Islet of Langerhans (tissue), 1 donor: ENCODE measurements around the gene FAM50B.
"Not testable (repeated sequence)": the region's sequence is repeated elsewhere in the genome, so short reads cannot be mapped to it uniquely, and the experiment has no call there.

Source experiments
- FAIRE-seq: peaks from one replicate; lab custom pipeline; 2011; peaks lifted over from hg19 to GRCh38; lab: Jason Lieb, UNC

The FAM50B gene

DNA sequence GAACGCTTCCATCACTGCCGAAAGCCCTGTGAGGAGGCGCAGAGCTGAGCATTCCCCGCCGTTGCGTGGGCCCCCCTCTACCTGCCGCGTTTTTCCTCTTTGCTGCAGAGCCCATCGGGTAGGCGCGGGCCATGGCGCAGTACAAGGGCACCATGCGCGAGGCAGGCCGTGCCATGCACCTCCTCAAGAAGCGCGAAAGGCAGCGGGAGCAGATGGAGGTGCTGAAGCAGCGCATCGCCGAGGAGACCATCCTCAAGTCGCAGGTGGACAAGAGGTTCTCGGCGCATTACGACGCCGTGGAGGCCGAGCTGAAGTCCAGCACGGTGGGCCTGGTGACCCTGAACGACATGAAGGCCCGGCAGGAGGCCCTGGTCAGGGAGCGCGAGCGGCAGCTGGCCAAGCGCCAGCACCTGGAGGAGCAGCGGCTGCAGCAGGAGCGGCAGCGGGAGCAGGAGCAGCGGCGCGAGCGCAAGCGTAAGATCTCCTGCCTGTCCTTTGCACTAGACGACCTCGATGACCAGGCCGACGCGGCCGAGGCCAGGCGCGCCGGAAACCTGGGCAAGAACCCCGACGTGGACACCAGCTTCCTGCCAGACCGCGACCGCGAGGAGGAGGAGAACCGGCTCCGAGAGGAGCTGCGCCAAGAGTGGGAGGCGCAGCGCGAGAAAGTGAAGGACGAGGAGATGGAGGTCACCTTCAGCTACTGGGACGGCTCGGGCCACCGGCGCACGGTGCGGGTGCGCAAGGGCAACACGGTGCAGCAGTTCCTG is 693 bp downstream of the FAM50B start:
- no peak for FAIRE-seq

DNA sequence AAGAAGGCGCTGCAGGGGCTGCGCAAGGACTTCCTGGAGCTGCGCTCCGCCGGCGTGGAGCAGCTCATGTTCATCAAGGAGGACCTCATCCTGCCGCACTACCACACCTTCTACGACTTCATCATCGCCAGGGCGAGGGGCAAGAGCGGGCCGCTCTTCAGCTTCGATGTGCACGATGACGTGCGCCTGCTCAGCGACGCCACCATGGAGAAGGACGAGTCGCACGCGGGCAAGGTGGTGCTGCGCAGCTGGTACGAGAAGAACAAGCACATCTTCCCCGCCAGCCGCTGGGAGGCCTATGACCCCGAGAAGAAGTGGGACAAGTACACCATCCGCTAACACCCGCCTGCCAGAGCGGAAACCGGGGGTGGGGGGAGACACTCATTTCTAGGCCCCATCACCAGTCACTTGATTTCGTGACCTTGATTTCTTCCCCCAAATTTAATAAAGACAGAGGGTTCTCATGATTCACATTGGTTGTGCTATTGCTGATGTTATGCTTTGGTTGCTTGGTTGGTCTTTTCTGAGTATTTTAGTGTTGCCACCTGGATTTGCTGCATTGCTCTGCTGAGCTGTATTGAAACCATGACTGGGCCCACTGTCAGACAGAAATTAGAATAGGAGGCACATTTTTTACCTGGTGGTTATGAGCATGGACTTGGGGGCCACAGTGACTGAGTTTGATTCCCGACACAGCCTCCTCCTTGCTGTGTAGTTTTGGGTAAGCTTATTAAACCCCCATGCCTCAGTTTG is 1.5 kb downstream of the FAM50B start:
- no peak for FAIRE-seq

DNA sequence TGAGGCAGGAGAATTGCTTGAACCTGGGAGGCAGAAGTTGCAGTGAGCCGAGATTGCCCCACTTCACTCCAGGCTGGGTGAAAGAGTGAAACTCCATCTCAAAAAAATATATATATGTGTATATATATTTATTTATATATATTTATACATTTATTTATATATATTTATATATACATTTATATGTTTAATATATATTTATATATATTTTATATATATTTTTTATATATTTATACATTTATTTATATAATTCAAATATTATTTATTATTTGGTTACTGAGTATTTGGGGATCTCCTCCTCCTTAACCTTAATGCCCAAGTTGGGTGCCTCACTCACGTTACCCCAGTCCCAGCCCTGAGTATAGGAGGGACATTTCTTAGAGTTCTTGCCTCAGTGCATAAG is 2.7 kb downstream of the FAM50B start:
- no peak for FAIRE-seq

DNA sequence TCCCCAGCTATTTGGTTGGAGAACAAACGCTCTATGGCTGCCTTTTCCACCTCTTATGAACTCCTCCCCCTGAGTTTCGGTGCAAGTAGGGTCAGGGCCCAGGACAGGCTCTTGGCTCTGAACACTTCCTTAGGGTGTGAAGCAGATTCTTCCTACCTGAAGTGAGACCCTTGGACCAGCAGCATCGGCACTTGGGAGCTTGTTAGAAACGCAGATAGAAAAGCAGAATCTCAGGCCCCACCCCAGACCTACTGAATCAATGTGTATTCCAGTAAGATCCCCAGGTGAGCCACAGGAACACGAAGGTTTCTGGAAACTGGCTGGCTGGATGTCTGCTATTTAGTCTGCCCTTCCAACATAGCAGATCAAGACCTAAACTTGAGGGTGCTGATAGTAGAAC is 3.2 kb downstream of the FAM50B start:
- no peak for FAIRE-seq

DNA sequence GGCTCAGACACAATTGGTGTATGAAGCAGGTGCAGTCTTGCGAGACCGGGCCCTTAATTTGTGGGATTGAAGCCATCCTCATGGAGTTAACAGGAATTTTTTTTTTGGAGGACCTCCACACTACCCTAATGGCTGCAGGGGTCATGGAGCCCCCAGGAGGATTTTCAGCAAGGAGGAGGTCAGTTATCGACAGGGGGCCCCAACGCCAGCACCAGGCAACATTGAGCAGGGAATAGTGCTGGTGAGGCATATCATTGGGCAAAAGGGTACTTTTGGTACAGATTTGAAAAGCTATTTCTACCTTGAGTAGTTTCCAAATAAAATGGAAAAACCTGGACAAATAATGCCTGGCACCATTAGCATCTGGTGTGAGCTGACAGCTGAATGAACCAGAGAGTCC is 6.7 kb downstream of the FAM50B start:
- no peak for FAIRE-seq

DNA sequence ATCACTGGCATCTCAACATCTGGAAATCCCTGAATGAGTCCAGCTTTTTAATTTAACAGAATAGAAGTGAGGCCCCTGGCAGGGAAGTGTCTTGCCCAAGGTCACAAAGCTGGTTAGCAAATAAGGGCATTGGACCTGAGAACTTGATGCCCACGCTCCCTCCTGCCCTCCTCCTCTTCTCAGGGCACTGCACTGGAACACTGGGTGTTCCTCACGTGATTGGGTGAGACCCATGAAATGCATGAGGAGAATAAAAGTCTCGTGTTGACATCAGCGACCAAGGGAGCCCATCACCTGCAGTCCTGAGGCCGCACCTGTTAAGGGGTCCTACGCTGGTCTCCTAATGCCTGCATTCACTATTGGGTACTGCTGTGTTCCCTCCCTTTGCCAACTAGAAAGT is 7.4 kb downstream of the FAM50B start:
- no peak for FAIRE-seq

DNA sequence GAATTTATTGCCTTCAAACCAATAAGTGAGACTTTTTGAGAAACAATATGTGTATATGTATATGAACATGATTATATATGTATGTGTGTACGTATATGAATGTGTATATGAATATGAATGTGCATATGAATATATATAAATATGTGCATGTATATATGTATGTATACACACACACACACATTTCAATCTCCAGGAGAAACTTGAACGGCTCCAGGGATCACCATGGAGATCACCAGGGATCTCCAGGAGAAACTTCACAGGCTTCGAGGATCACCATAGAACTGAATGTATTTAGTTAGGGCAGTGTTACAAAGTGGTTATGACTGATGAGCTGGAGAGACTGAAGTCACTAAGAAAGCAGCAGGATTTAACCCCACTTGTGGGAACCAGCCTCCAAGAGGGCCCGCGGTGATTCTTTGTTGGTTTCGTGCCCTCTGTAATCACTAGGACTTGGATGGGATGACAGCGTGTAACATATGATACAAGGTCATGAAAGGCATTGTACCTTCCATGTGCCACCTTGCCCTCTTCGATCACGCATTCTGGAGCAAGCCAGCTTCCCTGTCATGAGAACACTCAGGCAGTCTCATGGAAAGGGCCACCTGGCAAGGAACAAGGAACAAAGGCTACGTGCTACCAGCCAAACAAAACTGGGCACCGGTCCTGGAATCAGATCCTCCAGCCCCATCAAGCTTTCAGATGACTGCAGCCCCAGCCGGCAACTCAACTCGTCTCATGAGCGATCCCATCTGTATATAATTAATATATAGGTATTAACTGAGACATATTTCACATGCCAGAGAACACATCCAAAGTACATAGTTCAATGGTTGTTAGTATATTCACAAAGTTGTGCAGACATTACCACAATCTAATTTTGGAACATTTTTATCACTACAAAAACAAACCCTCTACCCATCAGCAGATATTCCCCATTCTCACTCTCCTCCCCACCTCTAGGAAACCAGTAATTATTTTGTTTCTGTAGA is 8.6 kb downstream of the FAM50B start:
- no peak for FAIRE-seq

DNA sequence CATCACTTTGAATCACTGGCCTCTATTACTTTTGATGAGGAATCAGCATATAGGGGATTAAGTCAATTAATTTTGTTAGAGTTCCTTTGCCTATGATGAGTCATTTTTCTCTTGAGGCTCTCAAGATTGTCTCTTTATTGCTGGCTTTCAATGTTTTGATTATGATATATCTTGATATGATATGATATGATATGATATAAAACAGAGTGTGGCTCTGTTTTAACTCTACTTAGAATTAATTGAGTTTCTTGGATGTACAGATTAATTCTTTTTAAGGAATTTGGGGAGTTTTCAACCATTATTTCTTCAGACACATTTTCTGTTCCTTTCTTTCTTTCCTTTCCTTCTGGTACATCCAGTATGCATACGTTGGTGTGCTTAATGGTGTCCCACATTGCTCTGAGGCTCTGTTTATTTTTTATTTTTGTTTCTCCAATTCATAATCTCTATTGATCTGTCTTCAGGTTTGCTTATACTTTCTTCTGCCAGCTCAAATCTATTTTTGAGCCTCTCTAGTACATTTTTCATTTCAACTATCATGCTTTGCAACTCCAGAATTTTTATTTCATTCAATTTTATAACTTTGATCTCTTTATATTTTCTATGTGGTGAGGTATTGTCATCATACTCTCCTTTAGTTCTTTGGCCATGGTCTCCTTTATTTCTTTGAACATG is 10.8 kb downstream of the FAM50B start:
- FAIRE-seq: no peak

DNA sequence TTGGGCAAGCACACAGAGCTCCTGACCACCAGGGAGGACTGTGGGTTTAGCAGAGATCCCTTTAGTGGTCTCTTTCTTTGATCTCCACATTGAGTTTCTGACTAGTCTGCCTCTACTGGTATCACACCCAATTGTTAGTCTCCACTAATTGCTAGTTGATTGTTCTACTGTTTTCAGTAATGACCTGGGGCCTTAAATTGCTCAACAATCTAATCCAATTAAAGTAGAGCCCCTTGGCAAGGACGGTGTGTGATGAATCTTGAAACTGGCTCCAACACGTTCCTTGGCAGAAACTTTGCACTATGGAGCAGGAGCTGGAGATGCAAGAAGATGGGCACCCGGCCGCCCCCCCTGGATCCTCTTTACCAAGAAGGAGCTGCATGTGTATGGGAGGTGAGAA is 12.3 kb downstream of the FAM50B start:
- no peak for FAIRE-seq

DNA sequence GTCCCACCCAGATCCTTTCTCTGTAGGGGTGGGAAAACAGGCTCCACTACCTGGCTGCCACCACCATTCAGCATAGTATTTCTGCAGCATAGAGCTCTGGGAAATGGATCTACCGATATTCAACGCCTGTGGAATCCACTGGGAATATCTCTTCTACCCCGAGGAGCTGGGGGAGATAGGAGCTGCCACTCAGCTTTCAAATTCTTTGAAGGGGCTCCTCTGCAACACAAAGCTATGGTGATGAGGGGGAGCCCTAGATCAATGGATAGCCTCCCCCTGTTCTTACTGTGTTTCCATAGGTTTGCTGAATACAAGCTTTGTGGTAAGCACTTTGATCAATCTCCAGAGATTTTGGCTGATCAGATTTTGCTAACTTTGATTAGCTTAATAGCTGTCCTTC is 12.9 kb downstream of the FAM50B start:
- FAIRE-seq: no peak

DNA sequence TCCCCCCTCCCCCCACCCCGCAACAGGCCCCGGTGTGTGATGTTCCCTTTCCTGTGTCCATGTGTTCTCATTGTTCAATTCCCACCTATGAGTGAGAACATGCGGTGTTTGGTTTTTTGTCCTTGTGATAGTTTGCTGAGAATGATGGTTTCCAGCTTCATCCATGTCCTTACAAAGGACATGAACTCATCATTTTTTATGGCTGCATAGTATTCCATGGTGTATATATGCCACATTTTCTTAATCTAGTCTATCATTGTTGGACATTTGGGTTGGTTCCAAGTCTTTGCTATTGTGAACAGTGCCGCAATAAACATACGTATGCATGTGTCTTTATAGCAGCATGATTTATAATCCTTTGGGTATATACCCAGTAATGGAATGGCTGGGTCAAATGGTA is 14.1 kb downstream of the FAM50B start:
- not testable (repeated sequence) for FAIRE-seq

DNA sequence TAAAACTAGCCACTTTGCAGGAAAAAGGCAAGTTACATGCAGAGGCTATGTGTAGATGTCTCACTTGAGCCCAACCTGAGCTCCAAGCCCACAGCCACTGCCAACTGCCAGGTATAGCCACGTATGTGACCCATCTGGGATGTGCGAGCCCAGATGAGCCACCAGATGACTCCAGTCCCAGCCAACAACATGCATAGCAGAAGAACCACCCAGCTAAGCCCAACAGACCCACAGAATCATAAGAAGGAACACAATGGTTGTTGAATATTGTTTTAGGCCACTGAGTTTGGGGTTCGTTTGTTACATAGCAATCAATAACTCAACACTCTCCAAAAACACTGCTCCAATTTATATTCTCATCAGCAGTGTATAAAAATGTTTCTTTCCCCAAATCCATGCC is 16.3 kb downstream of the FAM50B start:
- no peak for FAIRE-seq

DNA sequence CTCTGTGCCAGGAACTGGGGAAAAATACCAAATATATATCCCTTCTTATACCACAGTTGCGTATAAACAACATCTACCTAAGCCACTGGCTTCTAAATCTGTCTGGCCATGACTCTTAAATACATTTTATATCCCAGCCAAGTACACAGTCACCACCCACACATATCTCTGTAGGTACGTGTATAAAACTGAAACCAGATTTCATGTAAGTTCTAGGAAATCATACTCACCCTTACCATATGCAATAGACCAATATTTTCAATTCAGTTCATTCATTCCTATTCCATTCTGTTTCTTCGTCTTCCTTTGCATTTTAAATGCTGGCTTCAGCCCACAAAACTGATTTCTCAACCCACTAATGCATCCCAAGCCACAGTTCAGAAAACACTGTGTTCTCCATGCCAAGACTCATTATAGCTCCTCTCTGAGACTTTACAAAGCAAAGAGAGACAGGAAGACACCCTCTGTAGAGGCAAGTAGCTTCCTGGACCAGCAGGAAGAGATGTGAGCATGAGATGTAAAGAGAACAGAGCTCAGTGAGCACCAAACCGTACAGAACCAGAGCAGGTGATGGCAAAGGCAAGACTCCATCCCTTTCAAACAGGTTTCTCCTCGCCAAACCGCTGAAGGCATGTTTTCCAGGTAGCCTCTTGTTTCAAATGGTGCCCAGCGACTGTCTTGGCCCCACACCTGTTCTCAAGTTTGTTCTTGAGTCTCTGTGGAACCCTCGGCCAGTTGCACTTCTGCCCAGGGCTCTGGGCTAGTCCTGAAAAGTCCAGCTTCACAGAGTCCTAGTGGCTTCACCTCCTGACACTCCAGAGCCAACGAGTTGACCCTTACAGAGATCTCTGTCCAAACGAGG is 18.7 kb downstream of the FAM50B start:
- no peak for FAIRE-seq

DNA sequence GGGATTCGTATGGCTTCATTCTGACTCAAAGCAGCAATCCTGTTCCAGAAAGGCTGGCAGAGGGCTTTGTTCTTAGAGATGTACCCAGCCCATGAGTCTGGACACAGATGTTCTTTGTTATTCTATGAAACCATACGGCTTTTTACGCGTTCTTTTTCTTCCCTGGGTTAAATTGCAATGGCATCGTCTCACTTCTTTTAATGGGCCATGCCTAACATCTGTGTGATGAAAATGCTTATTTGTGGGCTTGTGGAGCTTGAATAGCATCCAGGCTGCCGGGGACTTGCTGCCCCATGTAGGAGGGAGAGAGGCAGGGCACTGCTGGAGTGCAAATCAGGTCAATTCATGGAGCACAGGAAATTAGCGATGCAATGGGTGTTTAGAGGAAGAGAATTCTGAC is 19.4 kb downstream of the FAM50B start:
- FAIRE-seq: no peak

DNA sequence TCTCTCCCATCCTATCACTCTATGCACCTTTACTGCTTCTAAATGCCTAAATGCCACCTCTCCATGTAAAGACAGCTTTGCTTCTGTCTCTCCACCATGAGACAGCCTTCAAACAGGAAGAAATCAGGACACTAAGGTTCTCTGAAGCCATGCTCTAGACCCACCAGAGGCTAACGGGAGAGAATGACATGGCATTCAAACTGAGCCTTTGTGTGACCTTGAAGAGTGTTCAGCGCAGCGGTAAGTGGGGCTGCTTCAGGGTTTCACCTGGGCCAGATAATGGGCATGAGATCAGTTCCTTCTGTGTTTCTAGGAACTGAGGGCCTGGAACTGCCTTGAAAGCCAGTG is 20.1 kb downstream of the FAM50B start:
- FAIRE-seq: no peak

DNA sequence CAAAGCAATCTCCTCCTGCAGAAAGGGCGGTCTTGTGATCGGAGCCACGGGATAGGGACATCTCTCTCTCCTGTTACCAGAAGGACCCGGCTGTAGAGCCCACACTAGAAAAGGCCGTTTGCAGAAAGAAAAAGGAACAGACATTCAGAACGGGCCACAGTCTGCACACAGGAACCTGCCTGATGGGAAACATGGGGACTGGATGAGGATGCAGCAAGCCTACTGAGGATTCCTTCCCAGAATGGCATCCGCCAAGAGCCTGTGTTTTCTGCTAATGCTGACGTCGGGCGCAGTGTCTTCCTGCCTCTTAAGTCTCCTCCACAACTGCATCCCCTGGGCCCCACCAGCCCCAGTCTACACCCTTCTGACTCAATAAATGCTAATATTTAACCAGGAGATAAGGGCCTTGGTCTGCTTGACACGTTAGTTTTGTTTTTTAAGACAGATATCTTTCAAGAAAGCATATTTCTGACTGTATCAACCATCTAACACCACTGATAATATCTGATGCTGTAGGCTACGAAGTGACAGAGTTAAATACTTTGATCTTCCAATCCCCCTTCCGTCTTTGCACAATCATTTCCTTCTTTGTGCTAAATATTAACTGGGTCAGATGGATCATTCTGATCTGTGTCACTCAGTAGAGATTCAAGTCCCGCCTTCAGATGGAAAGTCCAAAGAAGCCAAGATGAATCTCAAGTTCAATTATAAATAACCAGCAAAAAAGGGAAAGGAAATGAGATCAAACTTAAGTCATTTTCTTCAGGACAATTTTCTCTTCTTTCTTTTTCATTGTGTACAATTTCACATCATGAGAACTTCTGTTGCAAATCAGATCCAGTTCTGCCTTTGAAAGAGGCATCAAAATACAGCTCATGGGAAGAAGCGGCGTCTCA is 20.7 kb downstream of the FAM50B start:
- FAIRE-seq: no peak

DNA sequence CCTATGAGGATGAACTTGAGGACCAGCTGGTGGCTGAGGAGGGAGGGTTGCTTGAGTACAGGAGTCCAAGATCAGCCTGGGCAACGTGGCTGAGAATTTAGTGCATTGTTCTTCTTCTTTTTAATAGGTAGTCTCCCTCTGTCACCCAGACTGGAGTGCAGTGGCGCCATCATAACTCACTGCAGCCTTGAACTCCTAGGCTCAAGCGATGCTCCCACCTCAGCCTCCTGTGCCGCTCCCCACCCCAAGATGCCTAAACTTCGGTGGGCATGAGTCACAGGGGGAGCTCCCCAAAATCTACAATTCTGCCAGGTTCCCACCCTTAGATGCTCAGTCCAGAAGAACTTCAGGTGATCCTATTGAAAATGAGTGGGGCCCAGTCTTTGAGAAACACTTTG is 21.4 kb downstream of the FAM50B start:
- no peak for FAIRE-seq

DNA sequence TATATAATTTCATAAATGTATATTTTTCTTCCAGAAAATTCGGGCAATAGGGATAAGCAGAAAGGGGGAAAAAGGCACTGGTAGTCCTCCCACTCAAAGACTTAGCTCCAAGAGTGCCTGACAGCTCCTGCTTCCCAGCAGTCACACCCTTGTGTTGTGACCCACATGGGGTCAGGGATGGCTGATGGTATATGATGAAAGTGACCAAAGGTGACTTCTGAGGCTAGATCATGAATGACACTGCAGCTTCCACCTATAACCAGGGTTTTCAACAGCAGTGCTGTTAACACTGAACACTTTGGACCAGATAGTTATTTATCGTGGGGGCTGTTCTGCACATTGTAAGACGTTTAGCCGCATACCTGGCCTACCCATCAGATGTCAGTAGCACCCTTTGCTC is 22.3 kb downstream of the FAM50B start:
- FAIRE-seq: no peak

DNA sequence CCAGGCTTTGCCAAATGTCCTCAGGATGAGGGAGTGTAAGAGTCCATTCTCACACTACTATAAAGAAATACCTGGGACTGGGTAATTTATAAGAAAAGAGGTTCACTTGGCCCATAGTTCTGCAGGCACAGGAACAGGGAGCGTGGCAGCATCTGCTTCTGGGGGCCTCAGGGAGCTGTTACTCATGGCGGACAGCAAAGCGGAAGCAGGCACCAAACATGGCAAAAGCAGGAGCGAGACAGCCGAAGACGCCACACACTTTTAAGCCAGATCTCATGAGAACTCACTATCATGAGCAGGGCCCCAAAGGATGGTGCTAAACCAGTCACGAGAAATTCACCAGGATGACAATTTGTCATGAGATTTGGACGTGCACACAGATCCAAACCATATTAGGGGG is 22.8 kb downstream of the FAM50B start:
- FAIRE-seq: no peak

DNA sequence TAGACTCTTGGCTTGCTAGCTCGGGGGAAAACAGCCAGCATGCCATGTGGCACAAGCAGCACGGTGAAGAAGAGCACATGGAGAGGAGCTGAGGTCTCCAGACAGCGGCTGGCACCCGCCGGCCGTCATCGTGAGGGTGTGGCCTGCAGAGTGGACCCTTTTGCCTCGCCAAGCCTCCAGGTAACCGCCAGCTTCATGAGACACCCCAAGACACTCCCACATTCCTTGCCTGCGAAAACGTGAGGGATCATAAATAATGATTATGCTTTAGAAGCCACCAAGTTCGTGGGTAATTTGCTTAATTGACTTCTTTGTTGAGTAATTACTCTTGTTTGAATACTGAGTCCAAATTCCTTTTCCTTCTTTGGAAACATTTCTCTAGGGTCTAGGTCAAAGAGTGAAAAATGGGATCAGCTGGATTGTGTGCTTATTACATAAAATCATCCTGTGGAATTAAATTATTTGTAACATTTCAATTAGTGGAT is 23.2 kb downstream of the FAM50B start:
- no peak for FAIRE-seq
